Neuronal stem cell (in vitro differentiated cells): Measurements from ENCODE around the gene RAI14.

Source experiments
- DNase-seq: peaks from one replicate; pipeline ENCODE4 v3.0.0-alpha.2; 2013; ENCODE audit warnings: low spot score
- H2AFZ ChIP-seq: one replicate; pipeline ENCODE4 v1.6.1; 2013; ENCODE audit warnings: mild to moderate bottlenecking, low read length, inconsistent platforms
- H2AK5ac ChIP-seq: 2 replicates; pipeline ENCODE4 v1.6.1; 2013; ENCODE audit warnings: low read depth, mild to moderate bottlenecking, inconsistent platforms, low read length, moderate library complexity, mixed read lengths
- H2BK120ac ChIP-seq: 2 replicates; pipeline ENCODE4 v1.6.1; 2013; ENCODE audit warnings: low read depth, mild to moderate bottlenecking, inconsistent platforms, low read length, moderate library complexity, mixed read lengths
- H2BK12ac ChIP-seq: one replicate; pipeline ENCODE4 v1.6.1; 2013; ENCODE audit warnings: low read length, inconsistent platforms
- H2BK15ac ChIP-seq: 2 replicates; pipeline ENCODE4 v1.6.1; 2013; ENCODE audit warnings: mild to moderate bottlenecking, low read length, inconsistent platforms, mixed read lengths
- H2BK5ac ChIP-seq: one replicate; pipeline ENCODE4 v1.6.1; 2013; ENCODE audit warnings: inconsistent platforms, mild to moderate bottlenecking, low read length, moderate library complexity
- H3K14ac ChIP-seq: one replicate; pipeline ENCODE4 v1.6.1; 2013; ENCODE audit warnings: low read length, inconsistent platforms
- H3K18ac ChIP-seq: 2 replicates; pipeline ENCODE4 v1.6.1; 2013; ENCODE audit warnings: low read length, inconsistent platforms
- H3K23ac ChIP-seq: 2 replicates; pipeline ENCODE4 v1.6.1; 2013; ENCODE audit warnings: low read depth, mild to moderate bottlenecking, mixed read lengths, low read length, inconsistent platforms; ENCODE audit not compliant: poor library complexity
- H3K27ac ChIP-seq: replicated peaks from 3 replicates; pipeline ENCODE4 v1.5.1; 2013; ENCODE audit warnings: low read length, inconsistent platforms
- H3K27me3 ChIP-seq, 3 experiments: 2 replicates each; pipeline ENCODE4 v1.6.1; 2013; ENCODE audit warnings: low read length in 3 of 3, mild to moderate bottlenecking in 2 of 3, inconsistent platforms in 1 of 3, low read depth in 1 of 3, mixed read lengths in 1 of 3, moderate library complexity in 1 of 3; ENCODE audit not compliant: control insufficient read depth in 3 of 3, insufficient read depth in 3 of 3
- H3K36me3 ChIP-seq, 2 donors: replicated peaks in 1 of 2; 2 replicates each; pipeline ENCODE4 v1.6.1; 2013; ENCODE audit warnings: low read length in 2 of 2; ENCODE audit not compliant: control insufficient read depth in 2 of 2, insufficient read depth in 2 of 2
- H3K4ac ChIP-seq: 2 replicates; pipeline ENCODE4 v1.6.1; 2013; ENCODE audit warnings: inconsistent platforms, mild to moderate bottlenecking, low read length, moderate library complexity
- H3K4me1 ChIP-seq, 2 donors: 1 replicate in 1 of 2; 2 replicates in 1 of 2; pipeline ENCODE4 v1.6.1; 2013; ENCODE audit warnings: low read length in 2 of 2, low read depth in 1 of 2; ENCODE audit not compliant: control insufficient read depth in 2 of 2, insufficient read depth in 1 of 2
- H3K4me2 ChIP-seq: one replicate; pipeline ENCODE4 v1.6.1; 2013; ENCODE audit warnings: mild to moderate bottlenecking, low read length, inconsistent platforms; ENCODE audit not compliant: insufficient read depth, poor library complexity, severe bottlenecking
- H3K4me3 ChIP-seq, 2 donors: 2 replicates each; pipeline ENCODE4 v1.5.1; 2013; ENCODE audit warnings: low read length in 2 of 2, mild to moderate bottlenecking in 2 of 2, inconsistent platforms in 1 of 2, moderate library complexity in 1 of 2
- H3K79me1 ChIP-seq: one replicate; pipeline ENCODE4 v1.6.1; 2013; ENCODE audit warnings: low read depth, mild to moderate bottlenecking, inconsistent platforms, low read length, moderate library complexity
- H3K9ac ChIP-seq: one replicate; pipeline ENCODE4 v1.6.1; 2013; ENCODE audit warnings: mild to moderate bottlenecking, low read depth, low read length, inconsistent platforms; ENCODE audit not compliant: poor library complexity
- H3K9me3 ChIP-seq, 2 donors: replicated peaks in 1 of 2; 2 replicates each; pipeline versions ENCODE3 to v1.6.1; 2013; ENCODE audit warnings: low read length in 2 of 2, mild to moderate bottlenecking in 2 of 2, inconsistent platforms in 1 of 2, low read depth in 1 of 2, mixed read lengths in 1 of 2, moderate library complexity in 1 of 2; ENCODE audit not compliant: control insufficient read depth in 2 of 2, insufficient read depth in 1 of 2
- H4K8ac ChIP-seq: one replicate; pipeline ENCODE4 v1.6.1; 2013; ENCODE audit warnings: low read depth, mild to moderate bottlenecking, inconsistent platforms, low read length, moderate library complexity
- H4K91ac ChIP-seq: one replicate; pipeline ENCODE4 v1.6.1; 2013; ENCODE audit warnings: low read length, low read depth, mild to moderate bottlenecking, inconsistent platforms; ENCODE audit not compliant: poor library complexity
- WGBS, 2 donors: extraction: QIAGEN DNeasy Blood & Tissue Kit; methylation state at CpG; one replicate each; pipeline ENCODE4 v1.1.7; 2013; ENCODE audit warnings: missing lambda C conversion rate in 2 of 2, mixed read lengths in 1 of 2; ENCODE audit not compliant: insufficient read length in 2 of 2, insufficient replicate concordance in 1 of 2; ENCODE audit errors: extremely low coverage in 2 of 2; 5-methylcytosine and 5-hydroxymethylcytosine counted together

Gene RAI14

DNA sequence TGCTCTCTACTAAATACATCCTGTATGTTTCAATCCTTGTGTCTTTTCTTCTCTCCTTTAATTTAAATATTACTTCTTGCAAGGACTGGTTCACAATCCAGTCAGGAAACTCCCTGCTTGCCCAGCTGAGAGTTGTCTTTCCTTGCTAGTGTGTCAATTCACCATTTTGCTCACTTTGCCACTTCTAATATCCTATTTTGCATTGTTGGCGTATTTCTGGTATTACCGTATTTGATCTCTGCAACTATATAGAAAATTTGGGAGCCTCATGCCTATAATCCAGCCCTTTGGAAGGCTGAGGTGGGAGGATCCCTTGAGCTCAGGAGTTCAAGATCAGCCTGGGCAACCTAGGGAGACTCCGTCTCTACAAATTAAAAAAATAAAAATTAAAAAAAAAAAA, 92.3 kb downstream of the RAI14 start:
- Histone ChIP-seq H2AK5ac (no peak overlapping the region), H3K27ac (no peak overlapping the region), H3K4ac (no peak overlapping the region), H3K23ac (no peak overlapping the region), H3K27me3 (no peaks in the 10 kb centered on the region), H3K36me3 (peaks cover 0 to 6% of the 10 kb centered on the region in 2 donors), H2AFZ (no peak overlapping the region), H3K9ac (no peak overlapping the region), H3K4me3 (no peak overlapping the region), H2BK12ac (no peak overlapping the region), H2BK5ac (no peak overlapping the region), H3K4me1 (no peaks in the 10 kb centered on the region), H3K4me2 (no peak overlapping the region), H4K8ac (no peak overlapping the region), H4K91ac (no peak overlapping the region), H3K9me3 (no peaks in the 10 kb centered on the region), H3K14ac (no peak overlapping the region), H3K18ac (no peak overlapping the region), H2BK120ac (no peak overlapping the region), H2BK15ac (no peak overlapping the region), H3K79me1 (no peaks in the 10 kb centered on the region)
- WGBS, 2 donors: no CpG with 5 or more reads among the region's 3 CpGs
- no peak for DNase-seq

DNA sequence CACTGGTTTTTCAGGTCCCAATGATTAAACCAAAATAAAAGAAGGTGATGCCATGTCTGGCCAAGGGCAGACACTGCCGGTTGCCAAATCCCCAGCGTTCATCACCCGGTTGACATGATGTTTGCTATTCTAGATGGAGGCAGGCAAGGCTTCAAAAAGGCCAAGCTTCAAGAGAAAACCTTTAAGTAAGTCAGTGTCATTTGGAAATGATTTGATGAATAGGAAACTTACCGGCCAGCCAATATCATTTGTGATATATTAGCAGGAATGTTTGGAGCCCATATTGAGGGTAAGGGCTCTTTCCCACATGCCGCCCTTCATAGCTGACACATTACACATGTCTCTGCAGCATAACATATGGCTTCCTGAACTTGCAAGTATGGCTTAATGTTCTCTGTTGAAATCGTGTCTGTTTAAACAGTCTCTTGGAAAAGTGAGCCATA, 93.3 kb downstream of the RAI14 start:
- H3K27ac ChIP-seq: no peak overlapping the region
- no peaks in the 10 kb centered on the region for H3K9me3 ChIP-seq
- no peak overlapping the region for H3K4me2 ChIP-seq
- no peaks in the 10 kb centered on the region for H3K79me1 ChIP-seq
- H2BK12ac ChIP-seq: no peak overlapping the region
- no peak overlapping the region for H3K23ac ChIP-seq
- no peaks in the 10 kb centered on the region for H3K4me1 ChIP-seq
- no peak overlapping the region for H3K14ac ChIP-seq
- H3K27me3 ChIP-seq: no peaks in the 10 kb centered on the region
- H3K36me3 ChIP-seq: peaks cover 0 to 6% of the 10 kb centered on the region in 2 donors
- H4K8ac ChIP-seq: no peak overlapping the region
- H3K4me3 ChIP-seq: no peak overlapping the region
- no peak overlapping the region for H4K91ac ChIP-seq
- no peak overlapping the region for H2BK15ac ChIP-seq
- no peak overlapping the region for H3K9ac ChIP-seq
- no peak for DNase-seq
- no peak overlapping the region for H3K4ac ChIP-seq
- WGBS, 2 donors: no CpG with 5 or more reads among the region's 6 CpGs
- no peak overlapping the region for H2BK5ac ChIP-seq
- H2AFZ ChIP-seq: no peak overlapping the region
- no peak overlapping the region for H2AK5ac ChIP-seq
- no peak overlapping the region for H3K18ac ChIP-seq
- H2BK120ac ChIP-seq: no peak overlapping the region

GRCh38 chr5:34750206-34750605, 94.1 kb downstream of the RAI14 start:
- Histone ChIP-seq H4K91ac (no peak overlapping the region), H3K4ac (no peak overlapping the region), H2BK15ac (no peak overlapping the region), H3K79me1 (no peaks in the 10 kb centered on the region), H2BK12ac (no peak overlapping the region), H3K36me3 (peaks cover 0 to 6% of the 10 kb centered on the region in 2 donors), H2BK120ac (no peak overlapping the region), H3K4me3 (no peak overlapping the region), H3K4me1 (no peaks in the 10 kb centered on the region), H3K9me3 (no peaks in the 10 kb centered on the region), H3K9ac (no peak overlapping the region), H2AFZ (no peak overlapping the region), H3K23ac (no peak overlapping the region), H2BK5ac (no peak overlapping the region), H3K27ac (no peak overlapping the region), H3K27me3 (no peaks in the 10 kb centered on the region), H3K14ac (no peak overlapping the region), H4K8ac (no peak overlapping the region), H3K4me2 (no peak overlapping the region), H3K18ac (no peak overlapping the region), H2AK5ac (no peak overlapping the region)
- no CpG with 5 or more reads among the region's 8 CpGs for WGBS, 2 donors
- no peak for DNase-seq

- H3K27me3 ChIP-seq: no peaks in the 10 kb centered on the region
- H2BK12ac ChIP-seq: no peak overlapping the region
- H4K91ac ChIP-seq: no peak overlapping the region
- H3K9me3 ChIP-seq: no peaks in the 10 kb centered on the region
- H2BK120ac ChIP-seq: no peak overlapping the region
- H3K9ac ChIP-seq: no peak overlapping the region
- H3K4me1 ChIP-seq: peaks cover 0 to 12% of the 10 kb centered on the region in 2 donors
- H2BK5ac ChIP-seq: no peak overlapping the region
- H3K23ac ChIP-seq: no peak overlapping the region
- no peak overlapping the region for H2AK5ac ChIP-seq
- H4K8ac ChIP-seq: no peak overlapping the region
- no peak overlapping the region for H3K14ac ChIP-seq
- H3K36me3 ChIP-seq: peaks cover 0 to 6% of the 10 kb centered on the region in 2 donors
- H3K4me2 ChIP-seq: no peak overlapping the region
- no peak overlapping the region for H3K18ac ChIP-seq
- H3K27ac ChIP-seq: no peak overlapping the region
- H2AFZ ChIP-seq: no peak overlapping the region
- no CpG with 5 or more reads among the region's 15 CpGs for WGBS, 2 donors
- no peaks in the 10 kb centered on the region for H3K79me1 ChIP-seq
- H3K4ac ChIP-seq: no peak overlapping the region
- no peak overlapping the region for H2BK15ac ChIP-seq
- no peak overlapping the region for H3K4me3 ChIP-seq
- DNase-seq: no peak
Observed at GRCh38 chr5:34751807-34752736, 95.9 kb downstream of the RAI14 start.
